Measurements from ENCODE around the gene AQP1. TPM values are rescaled to one million over a fixed set of nuclear protein-coding genes. Genes with fewer than 3 reads are reported as not detected.

Gene AQP1
- total RNA-seq, 1 donor from 2014 or later = not detected

DNA sequence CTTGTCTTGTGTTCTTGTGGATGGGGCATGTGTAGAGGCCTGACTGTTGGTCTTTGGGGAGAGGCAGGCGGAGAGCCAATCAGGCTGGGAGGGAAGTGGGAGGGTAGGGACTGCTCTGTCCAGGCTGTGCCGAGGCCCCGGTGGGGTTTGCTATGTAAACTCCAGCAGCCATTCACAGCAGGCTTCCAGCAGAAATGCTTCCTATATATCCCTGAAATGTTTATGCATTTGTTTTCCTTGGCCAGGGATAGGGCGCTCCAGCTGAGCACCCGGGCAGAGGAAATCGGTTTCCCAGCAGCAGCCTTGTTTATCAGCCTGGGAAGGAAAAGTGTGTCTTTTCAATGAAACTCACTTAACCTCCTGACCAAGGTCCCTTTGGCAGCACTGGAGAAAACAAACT, 18.3 kb upstream of the AQP1 start:
- peaks cover 2% of the 10 kb centered on the region for H3K27me3 Mint-ChIP-seq (ENCODE audit: unreplicated experiment)
- H3K9me3 Mint-ChIP-seq (ENCODE audit: unreplicated experiment) = peaks cover 3% of the 10 kb centered on the region
- H3K4me1 Mint-ChIP-seq (ENCODE audit: low read depth, unreplicated experiment) = no peaks in the 10 kb centered on the region
- H3K4me3 Mint-ChIP-seq (ENCODE audit: unreplicated experiment) = no peak overlapping the region
- H3K36me3 Mint-ChIP-seq (ENCODE audit: unreplicated experiment) = peaks cover 6% of the 10 kb centered on the region
- TF ChIP-seq CTCF (IDR thresholded peaks at IDR 0.05; ENCODE audit: partially characterized antibody, unreplicated experiment) = no peak
- no peak for DNase-seq
- H3K27ac Mint-ChIP-seq (ENCODE audit: unreplicated experiment) = no peak overlapping the region

- Mint-ChIP-seq H3K9me3 (ENCODE audit: unreplicated experiment) (peaks cover 3% of the 10 kb centered on the region), H3K4me3 (ENCODE audit: unreplicated experiment) (no peak overlapping the region), H3K27ac (ENCODE audit: unreplicated experiment) (no peak overlapping the region), H3K27me3 (ENCODE audit: unreplicated experiment) (peaks cover 2% of the 10 kb centered on the region), H3K4me1 (ENCODE audit: low read depth, unreplicated experiment) (no peaks in the 10 kb centered on the region), H3K36me3 (ENCODE audit: unreplicated experiment) (peaks cover 6% of the 10 kb centered on the region)
- no peak for TF ChIP-seq CTCF (IDR thresholded peaks at IDR 0.05; ENCODE audit: partially characterized antibody, unreplicated experiment)
- DNase-seq = no peak
Measured at GRCh38 chr7:30894009-30894408, 17.6 kb upstream of the AQP1 start.

DNA sequence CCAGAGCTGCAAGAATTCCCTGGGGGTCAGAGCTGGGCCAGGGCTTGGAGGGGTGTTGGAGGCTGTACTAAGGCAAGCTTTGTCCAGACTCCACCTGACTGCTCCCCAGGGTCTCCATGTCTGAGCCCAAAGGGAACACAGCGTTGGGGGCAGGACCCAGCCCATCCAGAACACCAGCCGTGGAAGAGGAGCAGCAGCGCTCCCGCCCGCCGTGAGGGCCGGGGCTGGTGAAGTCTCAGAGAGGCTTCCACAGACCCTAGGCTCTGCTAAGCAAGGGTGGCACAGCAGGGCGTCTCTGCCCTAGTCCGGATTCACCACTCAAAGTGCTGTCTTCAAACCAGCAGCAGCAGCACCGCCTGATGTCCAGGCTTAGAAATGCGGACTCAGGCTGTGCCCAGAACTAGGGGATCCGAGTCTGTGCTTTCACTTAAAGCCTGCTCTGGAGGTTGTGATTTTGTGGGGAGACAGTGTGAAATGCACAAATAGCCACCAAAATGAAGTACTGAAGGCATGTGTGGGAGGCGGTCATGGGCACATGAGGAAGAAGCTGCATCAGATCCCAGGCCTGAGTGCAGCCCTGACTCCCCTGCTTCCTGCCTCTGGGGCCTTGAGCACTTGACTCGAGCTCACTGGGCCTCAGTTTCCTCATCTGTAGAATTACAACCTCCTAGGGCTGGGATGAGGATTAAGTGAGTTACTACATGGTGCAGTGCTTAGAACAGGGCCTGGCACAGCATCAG, 16.6 kb upstream of the AQP1 start:
- DNase-seq = no peak
- Mint-ChIP-seq H3K4me3 (ENCODE audit: unreplicated experiment) (no peak overlapping the region), H3K4me1 (ENCODE audit: low read depth, unreplicated experiment) (no peaks in the 10 kb centered on the region)

GRCh38 chr7:30896036-30896435, 15.6 kb upstream of the AQP1 start:
- no peaks in the 10 kb centered on the region for H3K9me3 Mint-ChIP-seq (ENCODE audit: unreplicated experiment)
- H3K36me3 Mint-ChIP-seq (ENCODE audit: unreplicated experiment) = no peaks in the 10 kb centered on the region
- DNase-seq = no peak
- no peak overlapping the region for H3K27ac Mint-ChIP-seq (ENCODE audit: unreplicated experiment)
- no peak for TF ChIP-seq CTCF (IDR thresholded peaks at IDR 0.05; ENCODE audit: partially characterized antibody, unreplicated experiment)
- H3K4me1 Mint-ChIP-seq (ENCODE audit: low read depth, unreplicated experiment) = no peaks in the 10 kb centered on the region
- H3K27me3 Mint-ChIP-seq (ENCODE audit: unreplicated experiment) = peaks cover 3% of the 10 kb centered on the region
- no peak overlapping the region for H3K4me3 Mint-ChIP-seq (ENCODE audit: unreplicated experiment)

More for the DNA sequence above, 16.6 kb upstream of the AQP1 start:
- Mint-ChIP-seq H3K27me3 (ENCODE audit: unreplicated experiment) (peaks cover 3% of the 10 kb centered on the region), H3K9me3 (ENCODE audit: unreplicated experiment) (peaks cover 2% of the 10 kb centered on the region), H3K36me3 (ENCODE audit: unreplicated experiment) (peaks cover 6% of the 10 kb centered on the region), H3K27ac (ENCODE audit: unreplicated experiment) (no peak overlapping the region)
- TF ChIP-seq CTCF (IDR thresholded peaks at IDR 0.05; ENCODE audit: partially characterized antibody, unreplicated experiment) = no peak

DNA sequence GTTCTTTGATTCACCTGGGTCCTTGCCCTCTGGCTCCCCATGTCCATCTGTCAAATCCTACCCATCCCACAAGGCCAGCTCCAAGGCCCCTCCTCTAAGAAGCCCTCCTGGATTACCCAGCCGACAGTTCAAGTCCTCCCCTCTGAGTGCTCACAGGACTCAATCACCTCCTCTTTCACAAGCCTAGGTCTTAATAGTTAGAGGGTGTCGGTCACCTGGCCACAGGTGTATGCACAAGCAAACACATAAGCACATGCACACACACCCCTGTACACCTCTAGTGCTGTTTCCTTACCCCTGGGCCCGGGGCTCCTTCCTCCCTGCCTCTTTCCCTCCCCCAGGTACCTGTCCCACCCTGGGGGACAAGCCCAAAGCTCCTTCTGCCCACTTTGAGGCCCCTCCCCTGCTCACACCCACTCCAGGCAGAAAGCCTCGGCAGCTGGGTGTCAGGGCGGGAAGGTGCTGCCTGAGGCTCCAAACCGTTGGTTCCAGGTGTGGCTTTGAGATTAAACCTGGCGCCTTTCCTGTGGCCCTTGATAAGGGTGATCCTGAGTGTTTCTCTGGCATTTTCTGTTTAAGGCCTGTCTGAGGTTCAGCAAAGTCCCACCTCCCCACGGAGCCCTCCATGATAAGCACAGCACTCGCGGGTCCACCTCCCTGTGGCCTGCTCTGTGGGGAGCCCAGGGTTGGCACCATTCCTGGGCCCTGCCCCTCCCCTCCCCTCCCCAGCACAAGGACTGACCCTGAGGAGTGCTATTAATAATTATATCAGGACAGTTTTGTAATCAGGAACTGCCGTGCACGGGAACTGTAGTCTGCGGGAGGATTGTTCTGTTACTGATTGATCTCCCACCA, 14.6 kb upstream of the AQP1 start:
- H3K27ac Mint-ChIP-seq (ENCODE audit: unreplicated experiment) = no peak overlapping the region

More for the DNA sequence above, 14.6 kb upstream of the AQP1 start:
- no peak for TF ChIP-seq CTCF (IDR thresholded peaks at IDR 0.05; ENCODE audit: partially characterized antibody, unreplicated experiment)
- Mint-ChIP-seq H3K36me3 (ENCODE audit: unreplicated experiment) (no peaks in the 10 kb centered on the region), H3K9me3 (ENCODE audit: unreplicated experiment) (no peaks in the 10 kb centered on the region), H3K4me1 (ENCODE audit: low read depth, unreplicated experiment) (no peaks in the 10 kb centered on the region), H3K4me3 (ENCODE audit: unreplicated experiment) (no peak overlapping the region), H3K27me3 (ENCODE audit: unreplicated experiment) (peaks cover 7% of the 10 kb centered on the region)
- no peak for DNase-seq

Measured in glutamatergic neuron (in vitro differentiated cells).